Measurements from ENCODE around the gene MRTFA.

Gene MRTFA

GRCh38 chr22:40383905-40384304, 252.6 kb downstream of the MRTFA start:
- peak; percentile 46 to 60 (median 54) for DNase-seq

GRCh38 chr22:40381461-40381860, 255.1 kb downstream of the MRTFA start:
- DNase-seq = no peak

GRCh38 chr22:40378448-40378847, 258.1 kb downstream of the MRTFA start:
- peak; percentile 34 to 47 (median 47) for DNase-seq

GRCh38 chr22:40377931-40378330, 258.6 kb downstream of the MRTFA start:
- DNase-seq = no peak

- DNase-seq = no peak
Measured at GRCh38 chr22:40376149-40376548, 260.4 kb downstream of the MRTFA start.

- no peak for DNase-seq
Measured at GRCh38 chr22:40374567-40374966, 262.0 kb downstream of the MRTFA start.

GRCh38 chr22:40368836-40369235, 267.7 kb downstream of the MRTFA start:
- peak; percentile 57 to 76 (median 75) for DNase-seq

GRCh38 chr22:40368016-40368415, 268.5 kb downstream of the MRTFA start:
- DNase-seq = no peak

GRCh38 chr22:40367342-40367741, 269.2 kb downstream of the MRTFA start:
- no peak for DNase-seq

- DNase-seq = no peak
Measured at GRCh38 chr22:40366068-40366467, 270.5 kb downstream of the MRTFA start.

GRCh38 chr22:40364431-40364830, 272.1 kb downstream of the MRTFA start:
- DNase-seq = no peak

- no peak for DNase-seq
Measured at GRCh38 chr22:40363059-40363458, 273.5 kb downstream of the MRTFA start.

- DNase-seq = no peak
Measured at GRCh38 chr22:40361100-40361499, 275.4 kb downstream of the MRTFA start.

All from suppressor macrophage treated with lipopolysaccharide for 1 hour (primary cell).